Large intestine (tissue), 3 donors: ENCODE data around the gene AMFR. TPM values are rescaled to one million over a fixed set of nuclear protein-coding genes. Genes with fewer than 3 reads are reported as not detected.
A peak's percentile ranks its signal among the peaks of the same experiment; 100 is the strongest.

Experiments used
- DNase-seq, 2 donors: peaks; one replicate each; pipeline versions ENCODE4 v3.0.0 to v3.0.0-alpha.2; 2013
- H3K27ac ChIP-seq: one replicate; pipeline ENCODE4 v1.5.1; 2013; ENCODE audit warnings: low read length
- H3K27me3 ChIP-seq: 2 replicates; pipeline ENCODE4 v1.6.1; 2013; ENCODE audit warnings: low read length; ENCODE audit not compliant: control insufficient read depth, insufficient read depth
- H3K36me3 ChIP-seq: 2 replicates; pipeline ENCODE4 v1.6.1; 2013; ENCODE audit warnings: low read length; ENCODE audit not compliant: control insufficient read depth, insufficient read depth
- H3K4me1 ChIP-seq: one replicate; pipeline ENCODE4 v1.6.1; 2013; ENCODE audit warnings: low read length; ENCODE audit not compliant: control insufficient read depth, insufficient read depth
- H3K4me3 ChIP-seq: one replicate; pipeline ENCODE4 v1.5.1; 2013; ENCODE audit warnings: low read length
- H3K9me3 ChIP-seq: one replicate; pipeline ENCODE4 v1.6.1; 2013; ENCODE audit warnings: mild to moderate bottlenecking, low read depth, low read length, moderate library complexity; ENCODE audit not compliant: control insufficient read depth
- WGBS: methylation state at CpG from one replicate; pipeline ENCODE4 v1.1.5; 2013; ENCODE audit warnings: low lambda C conversion rate; ENCODE audit not compliant: insufficient coverage; 5-methylcytosine and 5-hydroxymethylcytosine counted together
- polyA plus RNA-seq: library from polyadenylated mRNA; unstranded; fragments of 120-200 nt; gene quantifications from one replicate; pipeline ENCODE4 v1.2.1, GENCODE V29; 2013

AMFR gene
- polyA plus RNA-seq, 1 donor, result 85.9 TPM

DNA sequence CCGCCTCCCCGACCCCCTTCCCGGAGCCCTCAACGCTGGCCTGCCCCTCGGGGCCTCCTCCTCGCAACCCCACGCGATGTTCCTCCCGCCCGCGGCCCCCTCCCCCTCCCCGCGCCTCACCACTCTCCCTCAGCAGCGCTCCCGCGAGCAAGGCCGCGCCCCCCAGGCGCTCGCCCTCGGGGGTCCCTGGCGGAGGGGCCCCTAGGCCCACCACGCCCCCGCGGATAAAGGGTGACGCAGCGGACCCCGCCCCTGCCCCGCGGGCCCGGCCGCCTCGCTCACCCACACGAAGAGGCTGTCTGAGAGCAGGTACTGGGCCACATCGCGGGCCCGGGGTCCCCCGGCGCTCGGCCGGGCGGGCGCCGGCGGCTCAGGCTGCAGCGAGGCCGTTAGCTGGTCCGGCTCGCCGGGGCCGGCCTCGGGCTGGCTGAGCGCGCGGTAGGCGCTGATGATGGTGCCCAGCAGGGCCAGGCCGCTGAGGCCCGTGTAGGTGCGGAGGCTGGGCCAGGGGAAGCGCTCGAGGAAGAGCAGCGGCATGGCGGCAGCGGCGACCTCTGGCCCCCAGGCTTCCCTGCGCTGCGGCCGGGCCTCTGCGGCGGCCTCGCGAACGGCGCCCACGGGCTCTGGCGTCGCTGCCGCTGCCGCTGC is 430 bp downstream of the AMFR start:
- Histone ChIP-seq H3K27me3 (no peaks in the 10 kb centered on the region), H3K27ac (peak overlapping the region; percentile 38), H3K9me3 (no peaks in the 10 kb centered on the region), H3K4me3 (peak overlapping the region; percentile 59), H3K36me3 (peaks cover 4% of the 10 kb centered on the region), H3K4me1 (peaks cover 3% of the 10 kb centered on the region)
- no CpG with 5 or more reads among the region's 79 CpGs for WGBS
- peak in 1 of 2 donors; percentile 74 for DNase-seq

DNA sequence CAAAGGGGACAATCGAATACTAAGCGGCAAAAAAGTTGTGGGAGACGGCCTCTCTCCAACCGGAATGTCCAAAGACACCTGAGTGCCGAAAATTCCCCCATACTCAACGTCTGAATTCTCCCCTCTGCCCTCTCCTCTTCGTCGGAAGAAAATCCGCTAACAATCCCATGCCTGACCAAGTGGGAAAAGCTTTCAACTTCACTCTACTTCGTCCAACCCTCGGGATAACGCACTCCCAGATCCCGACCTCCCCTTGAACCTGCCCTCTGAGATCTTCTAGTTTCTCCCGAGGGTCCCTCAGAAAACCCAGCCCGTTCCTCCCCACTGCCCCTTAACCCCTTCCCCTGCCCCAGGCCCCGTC is 961 bp downstream of the AMFR start:
- H3K36me3 ChIP-seq, result peaks cover 4% of the 10 kb centered on the region
- H3K4me3 ChIP-seq, result peak overlapping the region; percentile 59
- H3K4me1 ChIP-seq, result peaks cover 3% of the 10 kb centered on the region
- no peaks in the 10 kb centered on the region for H3K9me3 ChIP-seq
- peak overlapping the region; percentile 38 for H3K27ac ChIP-seq
- no CpG with 5 or more reads among the region's 16 CpGs for WGBS
- no peaks in the 10 kb centered on the region for H3K27me3 ChIP-seq
- DNase-seq, result peak in 1 of 2 donors; percentile 44

DNA sequence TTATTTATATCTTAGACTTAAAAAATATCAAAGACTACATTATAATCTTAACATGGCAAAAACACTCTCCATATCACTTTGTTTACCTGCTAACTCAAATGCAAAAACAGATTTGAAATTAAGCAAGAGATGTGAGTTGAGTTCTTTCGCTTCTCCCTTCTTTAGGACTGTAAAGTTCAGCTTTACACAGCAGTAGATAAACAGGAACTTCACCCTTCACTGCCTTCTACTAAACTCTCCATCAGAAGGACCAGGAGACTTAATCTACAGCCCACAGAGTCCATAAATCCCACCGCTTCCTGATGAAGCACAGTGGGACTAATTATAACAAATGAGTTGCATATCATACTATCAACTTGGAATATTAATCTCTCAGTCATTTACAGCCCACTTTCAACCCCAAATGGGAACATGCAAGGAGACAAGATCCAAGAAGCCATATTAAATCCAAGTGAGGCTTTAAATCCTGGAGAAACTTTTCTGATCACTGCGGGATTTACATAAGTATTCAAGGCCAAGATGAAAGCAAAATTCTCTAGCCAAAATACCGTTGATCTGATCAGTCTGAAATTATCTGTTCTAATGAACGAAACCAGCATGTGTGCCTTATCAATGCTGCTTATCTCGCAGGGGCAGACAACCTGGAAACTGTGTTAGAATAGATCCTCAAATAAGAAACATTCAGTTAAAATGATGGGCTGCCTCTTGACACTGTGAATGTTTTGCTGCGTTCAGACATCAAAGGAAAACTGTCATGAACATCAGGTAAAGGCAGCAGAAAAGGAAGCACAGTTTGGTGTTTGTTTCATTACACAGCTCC is 1.6 kb downstream of the AMFR start:
- Histone ChIP-seq H3K27ac (peak overlapping the region; percentile 38), H3K36me3 (peaks cover 2% of the 10 kb centered on the region), H3K27me3 (no peaks in the 10 kb centered on the region), H3K4me3 (peak overlapping the region; percentile 59), H3K4me1 (peaks cover 3% of the 10 kb centered on the region), H3K9me3 (no peaks in the 10 kb centered on the region)
- peak in 1 of 2 donors; percentile 42 for DNase-seq
- no CpG with 5 or more reads among the region's 7 CpGs for WGBS

- Histone ChIP-seq H3K4me3 (no peak overlapping the region), H3K27me3 (no peaks in the 10 kb centered on the region), H3K36me3 (no peaks in the 10 kb centered on the region), H3K27ac (no peak overlapping the region), H3K9me3 (no peaks in the 10 kb centered on the region), H3K4me1 (peaks cover 3% of the 10 kb centered on the region)
- no peak for DNase-seq
- 90% methylated on average over 2 of the region's 4 CpGs for WGBS
Observed at GRCh38 chr16:56422896-56423441, 2.4 kb downstream of the AMFR start.

- WGBS, result no CpG with 5 or more reads among the region's 5 CpGs
- H3K4me1 ChIP-seq, result peaks cover 3% of the 10 kb centered on the region
- DNase-seq, result no peak
- H3K27ac ChIP-seq, result no peak overlapping the region
- no peaks in the 10 kb centered on the region for H3K27me3 ChIP-seq
- H3K9me3 ChIP-seq, result no peaks in the 10 kb centered on the region
- H3K36me3 ChIP-seq, result no peaks in the 10 kb centered on the region
- H3K4me3 ChIP-seq, result no peak overlapping the region
Observed at GRCh38 chr16:56421976-56422669, 3.2 kb downstream of the AMFR start.

GRCh38 chr16:56421313-56421712 is 4.0 kb downstream of the AMFR start:
- no peak overlapping the region for H3K27ac ChIP-seq
- H3K4me1 ChIP-seq, result peaks cover 3% of the 10 kb centered on the region
- no peak overlapping the region for H3K4me3 ChIP-seq
- H3K9me3 ChIP-seq, result no peaks in the 10 kb centered on the region
- H3K36me3 ChIP-seq, result no peaks in the 10 kb centered on the region
- DNase-seq, result no peak
- WGBS, result 100% methylated on average over 2 of the region's 2 CpGs
- no peaks in the 10 kb centered on the region for H3K27me3 ChIP-seq

- H3K27ac ChIP-seq, result no peak overlapping the region
- peaks cover 3% of the 10 kb centered on the region for H3K4me1 ChIP-seq
- no peak overlapping the region for H3K4me3 ChIP-seq
- DNase-seq, result no peak
- no peaks in the 10 kb centered on the region for H3K27me3 ChIP-seq
- H3K9me3 ChIP-seq, result no peaks in the 10 kb centered on the region
- H3K36me3 ChIP-seq, result no peaks in the 10 kb centered on the region
Observed at GRCh38 chr16:56420613-56421012, 4.7 kb downstream of the AMFR start.

GRCh38 chr16:56419740-56420548 is 5.4 kb downstream of the AMFR start:
- H3K4me1 ChIP-seq, result peaks cover 3% of the 10 kb centered on the region
- DNase-seq, result no peak
- H3K27me3 ChIP-seq, result no peaks in the 10 kb centered on the region
- H3K27ac ChIP-seq, result no peak overlapping the region
- no peaks in the 10 kb centered on the region for H3K36me3 ChIP-seq
- H3K9me3 ChIP-seq, result no peaks in the 10 kb centered on the region
- WGBS, result 91% methylated on average over 4 of the region's 8 CpGs
- no peak overlapping the region for H3K4me3 ChIP-seq

- H3K4me3 ChIP-seq, result no peak overlapping the region
- WGBS, result no CpG with 5 or more reads among the region's 4 CpGs
- no peaks in the 10 kb centered on the region for H3K4me1 ChIP-seq
- no peak overlapping the region for H3K27ac ChIP-seq
- no peaks in the 10 kb centered on the region for H3K9me3 ChIP-seq
- peaks cover 9% of the 10 kb centered on the region for H3K36me3 ChIP-seq
- no peak for DNase-seq
- H3K27me3 ChIP-seq, result no peaks in the 10 kb centered on the region
Observed at GRCh38 chr16:56417138-56417537, 8.2 kb downstream of the AMFR start.

DNA sequence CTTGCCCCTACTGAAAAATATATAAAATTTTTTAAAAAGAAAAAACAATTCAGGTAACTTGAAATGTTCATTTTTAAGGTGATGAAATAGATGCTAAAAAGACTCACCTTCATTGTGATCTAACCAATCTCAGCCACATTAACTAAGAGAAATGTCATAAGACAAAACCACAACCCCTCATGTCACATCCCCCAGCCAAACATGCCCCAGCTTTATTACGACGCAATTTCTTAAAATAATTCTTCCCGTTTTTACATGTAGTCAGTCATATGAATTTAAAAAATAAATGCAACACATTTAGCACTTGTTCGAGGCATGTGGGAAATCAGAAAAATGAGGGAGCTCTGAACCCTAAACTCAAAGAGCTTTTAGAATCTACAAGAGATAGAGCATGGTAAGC is 9.5 kb downstream of the AMFR start:
- H3K36me3 ChIP-seq, result peaks cover 16% of the 10 kb centered on the region
- H3K27ac ChIP-seq, result no peak overlapping the region
- DNase-seq, result no peak
- H3K4me3 ChIP-seq, result no peak overlapping the region
- no peaks in the 10 kb centered on the region for H3K27me3 ChIP-seq
- WGBS, result 100% methylated on average over 2 of the region's 4 CpGs
- H3K4me1 ChIP-seq, result no peaks in the 10 kb centered on the region
- no peaks in the 10 kb centered on the region for H3K9me3 ChIP-seq
